Forelimb muscle (tissue), 1 donor: ENCODE measurements around the gene PSMB2. TPM values are rescaled to one million over a fixed set of nuclear protein-coding genes. Genes with fewer than 3 reads are reported as not detected.
"Not testable (repeated sequence)": the region's sequence is repeated elsewhere in the genome, so short reads cannot be mapped to it uniquely, and the experiment has no call there.

ENCODE experiments used
- DNase-seq: peaks from one replicate; pipeline ENCODE4 v3.0.0-alpha.2; 2013; ENCODE audit warnings: low read depth
- polyA plus RNA-seq: library from polyadenylated mRNA; unstranded; fragments of 120-200 nt; gene quantifications from one replicate; pipeline ENCODE4 v1.2.1, GENCODE V29; 2013; ENCODE audit not compliant: insufficient read length

PSMB2 gene
- polyA plus RNA-seq, 1 donor = 58.1 TPM

DNA sequence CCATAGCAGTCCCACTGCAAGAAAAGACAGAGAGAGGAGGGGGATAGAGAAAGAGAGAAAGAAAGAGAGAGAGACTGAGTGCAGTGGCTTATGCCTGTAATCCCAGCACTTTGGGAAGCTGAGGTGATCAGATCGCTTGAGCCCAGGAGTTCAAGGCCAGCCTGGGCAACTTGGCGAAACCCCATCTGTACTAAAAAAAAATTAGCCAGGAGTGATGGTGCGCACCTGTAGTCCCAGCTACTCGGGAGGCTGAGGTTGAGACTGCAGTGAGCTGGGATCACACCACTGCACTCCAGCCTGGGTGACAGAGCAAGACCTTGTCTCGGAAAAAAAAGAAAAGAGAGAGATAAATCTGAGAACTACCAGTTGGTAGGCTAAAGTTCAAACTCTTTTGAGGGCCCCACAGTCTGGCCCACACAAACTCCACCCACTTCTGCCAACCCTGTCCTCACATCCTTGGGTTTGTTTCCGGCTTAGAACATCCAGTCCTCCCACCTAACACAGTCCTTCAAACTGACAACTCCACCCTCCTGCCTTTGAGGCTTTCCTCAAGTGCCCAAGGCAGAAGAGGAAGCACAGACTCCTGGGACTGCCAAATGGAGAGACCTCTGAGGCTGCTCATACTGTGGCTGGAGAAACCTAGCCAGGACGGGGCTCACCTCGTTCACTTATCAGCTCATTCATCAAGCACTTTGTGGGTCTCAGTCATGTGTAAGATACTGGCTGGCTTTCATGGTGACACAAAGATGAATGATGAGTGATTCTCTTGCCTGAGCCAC, 48.1 kb downstream of the PSMB2 start:
- DNase-seq = no peak

DNA sequence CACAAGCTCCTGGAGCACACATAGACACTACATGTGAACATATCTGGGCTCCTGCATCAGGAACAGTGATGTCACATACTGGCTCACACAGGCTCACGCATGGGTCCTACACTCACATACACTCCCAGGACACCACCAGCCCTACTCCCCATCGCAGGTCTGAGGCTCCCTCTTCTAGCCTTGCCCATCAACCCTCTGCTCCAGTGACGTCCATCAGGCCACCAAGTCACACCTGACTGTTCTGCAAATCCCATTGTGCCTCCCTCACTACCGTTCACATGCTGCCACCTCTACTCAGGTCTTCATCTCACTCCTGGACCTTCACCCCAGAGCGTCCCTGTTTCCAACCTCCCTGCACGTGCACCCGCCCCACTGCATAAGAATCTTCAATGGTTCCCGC, 50.1 kb downstream of the PSMB2 start:
- no peak for DNase-seq

DNA sequence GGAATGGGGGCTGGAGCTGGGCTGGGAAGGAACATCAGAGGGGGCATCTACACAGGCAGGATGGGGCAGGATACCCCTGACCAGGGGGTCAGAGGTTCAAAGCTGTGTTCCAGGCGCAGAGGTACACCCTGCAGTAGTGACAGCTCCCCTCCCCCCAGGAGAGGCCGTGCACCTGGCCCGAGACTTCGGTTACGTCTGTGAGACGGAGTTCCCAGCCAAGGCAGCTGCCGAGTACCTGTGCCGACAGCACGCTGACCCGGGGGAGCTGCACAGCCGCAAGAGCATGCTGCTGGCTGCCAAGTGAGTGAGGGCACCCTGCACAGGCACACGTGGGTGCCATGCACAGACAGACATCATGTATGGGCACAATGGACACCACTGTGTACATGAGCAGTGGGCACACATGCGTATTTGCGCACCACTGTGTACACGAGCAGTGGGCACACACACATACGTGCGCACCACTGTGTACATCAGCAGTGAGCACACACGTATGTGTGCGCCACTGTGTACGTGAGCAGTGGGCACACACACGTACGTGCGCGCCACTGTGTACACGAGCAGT, 50.8 kb downstream of the PSMB2 start:
- no peak for DNase-seq

DNA sequence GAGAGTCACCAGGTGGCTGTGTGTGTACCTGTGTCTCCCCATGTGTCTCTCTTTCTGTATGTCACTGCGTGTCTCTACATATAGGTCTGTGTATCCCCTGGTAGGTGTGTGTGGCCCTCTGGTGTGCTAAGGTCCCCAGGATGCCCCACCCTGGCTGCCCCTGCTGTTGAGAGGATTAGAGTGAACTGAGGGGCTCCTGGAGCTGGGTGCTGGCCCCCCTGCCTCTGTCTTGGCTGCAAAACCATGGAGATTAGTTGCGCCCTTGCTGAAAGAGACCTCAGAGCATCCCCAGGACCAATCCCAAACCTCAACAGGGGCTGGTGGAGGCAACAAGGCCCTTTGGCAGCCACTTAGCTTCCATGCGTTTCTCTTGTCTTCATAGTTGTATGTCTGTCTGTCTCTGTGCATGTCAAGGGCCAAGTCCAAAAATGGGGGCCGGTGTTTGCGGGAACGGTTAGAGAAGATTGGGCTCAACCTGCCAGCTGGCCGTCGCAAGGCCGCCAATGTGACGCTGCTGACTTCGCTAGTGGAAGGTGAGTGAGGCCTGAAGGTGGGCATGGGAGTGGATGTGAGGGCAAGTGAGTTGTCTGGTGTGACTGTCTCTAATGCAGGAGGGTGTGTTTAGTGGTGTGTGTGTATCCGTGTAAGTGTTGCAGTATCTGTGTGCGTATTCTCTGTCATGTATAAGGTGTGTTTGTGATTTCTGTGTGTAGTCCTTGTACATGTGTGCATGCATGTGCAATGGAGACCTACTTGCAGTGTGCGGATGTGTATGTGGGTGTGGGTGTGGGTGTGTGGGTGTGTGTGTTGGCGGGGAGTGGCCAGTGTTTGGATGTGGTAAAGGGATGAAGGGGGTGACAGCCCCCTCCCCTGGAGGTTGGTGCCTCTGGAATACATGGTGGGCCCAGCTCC, 51.6 kb downstream of the PSMB2 start:
- DNase-seq = no peak

DNA sequence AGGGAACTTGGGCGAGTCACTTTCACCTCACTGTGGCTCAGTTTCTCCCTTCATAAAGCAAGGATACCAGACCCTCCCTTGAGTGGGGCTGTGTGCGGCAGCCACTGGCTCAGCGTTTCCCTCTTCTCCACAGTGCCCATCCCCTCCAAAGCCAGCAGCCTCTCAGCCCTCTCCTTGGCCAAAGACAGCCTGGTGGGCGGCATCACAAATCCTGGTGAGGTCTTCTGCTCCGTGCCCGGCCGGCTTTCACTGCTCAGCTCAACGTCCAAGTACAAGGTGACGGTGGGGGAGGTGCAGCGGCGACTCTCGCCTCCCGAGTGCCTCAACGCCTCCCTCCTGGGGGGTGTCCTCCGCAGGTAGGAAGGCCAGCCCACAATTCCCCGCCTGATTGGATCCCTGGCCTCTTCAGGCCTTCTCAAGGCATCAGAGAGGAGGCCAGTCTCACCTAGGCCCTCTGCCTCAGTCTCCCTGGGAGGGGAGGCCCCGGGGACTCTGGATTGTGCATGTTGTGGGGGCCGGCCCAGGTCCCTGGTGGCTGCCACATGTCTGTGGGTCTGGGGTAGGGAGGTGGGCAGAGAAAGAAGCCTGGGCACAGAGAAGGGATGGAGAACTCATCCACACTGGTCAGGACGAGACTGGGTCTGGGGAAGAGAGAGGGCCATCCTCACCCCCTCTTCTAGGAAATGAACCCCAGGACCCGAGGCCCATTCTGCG, 53.0 kb downstream of the PSMB2 start:
- DNase-seq = no peak

DNA sequence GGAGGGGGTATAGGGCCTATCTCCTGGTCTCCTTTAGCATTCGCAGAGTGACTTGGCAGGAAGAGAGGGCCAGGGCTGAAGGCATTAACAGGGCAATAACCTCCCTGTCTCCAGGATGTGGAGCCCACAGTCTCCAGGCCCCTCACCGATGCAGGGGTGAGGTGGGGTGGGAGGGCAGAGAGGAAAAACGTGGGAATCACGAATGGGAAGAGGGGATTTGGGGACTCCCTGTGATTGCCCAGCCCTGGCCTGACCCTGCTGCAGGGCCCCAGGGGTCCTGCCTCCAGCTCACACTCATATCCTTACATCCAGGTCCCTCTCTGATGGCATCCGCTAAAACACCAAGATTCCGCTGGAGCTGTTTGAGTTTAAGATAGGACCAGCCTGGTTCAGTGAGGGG, 53.6 kb downstream of the PSMB2 start:
- DNase-seq = no peak

DNA sequence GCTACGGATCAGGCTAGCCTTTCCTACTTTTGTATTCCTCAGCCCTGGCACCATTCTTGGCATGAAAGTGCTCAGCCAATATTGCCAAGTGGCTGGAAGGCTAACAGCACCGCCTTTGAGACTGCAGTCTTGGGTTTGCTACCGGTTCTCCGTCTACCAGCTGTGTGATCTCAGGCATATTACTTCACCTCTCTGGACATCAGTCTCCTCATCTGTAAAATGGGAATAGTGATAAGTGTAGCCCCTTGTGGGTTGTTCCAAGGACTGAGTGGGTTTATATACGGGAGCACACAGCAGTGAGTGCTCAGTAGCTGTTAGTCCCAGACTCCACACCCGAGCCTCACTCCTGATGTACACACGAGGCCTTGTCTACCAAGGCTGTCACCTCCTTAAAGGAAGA, 54.5 kb downstream of the PSMB2 start:
- DNase-seq = no peak

DNA sequence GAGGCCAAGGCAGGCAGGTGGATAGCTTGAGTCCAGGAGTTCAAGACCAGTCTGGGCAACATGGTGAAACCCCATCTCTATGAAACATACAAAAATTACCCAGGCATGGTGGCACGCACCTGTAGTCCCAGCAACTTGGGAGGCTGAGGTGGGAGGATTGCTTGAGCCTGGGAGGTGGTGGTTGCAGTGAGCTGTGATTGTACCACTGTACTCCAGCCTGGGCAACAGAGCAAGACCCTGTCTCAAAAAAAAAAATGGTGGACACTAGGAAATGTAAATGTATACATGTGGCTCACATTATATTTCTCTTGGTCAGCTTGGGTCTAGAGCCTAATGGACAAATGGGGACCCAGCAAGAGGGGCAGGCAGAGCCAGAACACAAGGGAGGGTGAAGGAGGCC, 55.5 kb downstream of the PSMB2 start:
- not testable (repeated sequence) for DNase-seq

DNA sequence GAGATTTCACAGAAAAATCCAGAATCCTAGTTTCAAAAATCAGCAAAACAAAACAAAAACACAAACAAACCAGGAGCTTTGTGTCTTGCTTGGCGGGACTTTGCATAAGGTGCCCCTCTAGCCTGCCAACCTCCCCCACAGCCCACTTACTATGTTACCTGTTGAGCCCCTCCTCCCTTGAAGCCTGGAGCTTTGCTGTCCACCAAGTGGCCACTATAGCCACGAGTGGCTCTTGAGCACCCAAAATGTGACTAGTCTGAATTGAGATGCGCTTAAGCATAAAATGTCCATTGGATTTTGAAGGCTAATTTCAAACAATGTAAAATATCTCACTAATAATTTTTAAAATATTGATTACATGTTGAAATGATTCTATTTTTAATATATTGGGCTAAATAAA, 56.0 kb downstream of the PSMB2 start:
- no peak for DNase-seq

DNA sequence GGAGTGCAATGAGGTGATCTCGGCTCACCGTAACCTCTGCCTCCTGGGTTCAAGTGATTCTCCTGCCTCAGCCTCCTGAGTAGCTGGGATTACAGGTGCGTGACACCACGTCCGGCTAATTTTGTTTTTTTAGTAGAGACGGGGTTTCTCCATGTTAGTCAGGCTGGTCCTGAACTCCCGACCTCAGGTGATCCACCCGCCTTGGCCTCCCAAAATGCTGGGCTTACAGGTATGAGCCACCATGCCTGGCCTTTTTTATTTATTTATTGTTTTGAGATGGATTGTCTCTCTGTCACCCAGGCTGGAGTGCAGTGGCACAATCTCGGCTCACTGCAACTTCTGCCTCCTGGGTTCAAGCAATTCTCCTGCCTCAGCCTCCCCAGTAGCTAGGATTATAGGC, 59.7 kb downstream of the PSMB2 start:
- not testable (repeated sequence) for DNase-seq

DNA sequence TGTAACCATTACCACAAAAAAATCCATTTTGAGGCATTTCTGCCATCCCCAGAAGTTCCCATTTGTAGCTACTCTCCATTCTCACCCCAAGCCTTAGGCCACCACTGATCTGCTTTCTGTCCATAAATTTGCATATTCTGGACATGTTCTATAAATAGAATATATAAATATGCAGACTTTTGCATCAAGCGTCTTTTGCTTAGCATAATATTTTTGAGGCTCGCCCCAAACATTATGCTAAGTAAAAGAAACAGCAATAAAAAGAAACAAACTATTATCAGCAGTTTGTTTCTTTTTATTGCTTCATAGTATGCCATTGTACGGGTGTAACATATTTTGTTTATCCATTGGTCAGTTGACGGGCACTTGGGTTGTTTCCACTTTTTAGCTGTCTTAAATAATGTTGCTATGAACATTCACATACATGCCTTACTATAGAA, 60.4 kb downstream of the PSMB2 start:
- DNase-seq = no peak

DNA sequence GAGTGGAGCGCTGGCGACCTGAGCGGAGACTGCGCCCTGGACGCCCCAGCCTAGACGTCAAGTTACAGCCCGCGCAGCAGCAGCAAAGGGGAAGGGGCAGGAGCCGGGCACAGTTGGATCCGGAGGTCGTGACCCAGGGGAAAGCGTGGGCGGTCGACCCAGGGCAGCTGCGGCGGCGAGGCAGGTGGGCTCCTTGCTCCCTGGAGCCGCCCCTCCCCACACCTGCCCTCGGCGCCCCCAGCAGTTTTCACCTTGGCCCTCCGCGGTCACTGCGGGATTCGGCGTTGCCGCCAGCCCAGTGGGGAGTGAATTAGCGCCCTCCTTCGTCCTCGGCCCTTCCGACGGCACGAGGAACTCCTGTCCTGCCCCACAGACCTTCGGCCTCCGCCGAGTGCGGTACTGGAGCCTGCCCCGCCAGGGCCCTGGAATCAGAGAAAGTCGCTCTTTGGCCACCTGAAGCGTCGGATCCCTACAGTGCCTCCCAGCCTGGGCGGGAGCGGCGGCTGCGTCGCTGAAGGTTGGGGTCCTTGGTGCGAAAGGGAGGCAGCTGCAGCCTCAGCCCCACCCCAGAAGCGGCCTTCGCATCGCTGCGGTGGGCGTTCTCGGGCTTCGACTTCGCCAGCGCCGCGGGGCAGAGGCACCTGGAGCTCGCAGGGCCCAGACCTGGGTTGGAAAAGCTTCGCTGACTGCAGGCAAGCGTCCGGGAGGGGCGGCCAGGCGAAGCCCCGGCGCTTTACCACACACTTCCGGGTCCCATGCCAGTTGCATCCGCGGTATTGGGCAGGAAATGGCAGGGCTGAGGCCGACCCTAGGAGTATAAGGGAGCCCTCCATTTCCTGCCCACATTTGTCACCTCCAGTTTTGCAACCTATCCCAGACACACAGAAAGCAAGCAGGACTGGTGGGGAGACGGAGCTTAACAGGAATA, 64.0 kb downstream of the PSMB2 start:
- no peak for DNase-seq

DNA sequence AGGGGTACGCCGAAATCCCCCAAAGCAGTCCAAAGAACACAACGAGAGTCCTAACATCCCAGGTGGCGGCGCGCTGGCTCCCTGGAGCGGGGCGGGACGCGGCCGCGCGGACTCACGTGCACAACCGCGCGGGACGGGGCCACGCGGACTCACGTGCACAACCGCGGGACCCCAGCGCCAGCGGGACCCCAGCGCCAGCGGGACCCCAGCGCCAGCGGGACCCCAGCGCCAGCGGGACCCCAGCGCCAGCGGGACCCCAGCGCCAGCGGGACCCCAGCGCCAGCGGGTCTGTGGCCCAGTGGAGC, 64.6 kb downstream of the PSMB2 start:
- not testable (repeated sequence) for DNase-seq

DNA sequence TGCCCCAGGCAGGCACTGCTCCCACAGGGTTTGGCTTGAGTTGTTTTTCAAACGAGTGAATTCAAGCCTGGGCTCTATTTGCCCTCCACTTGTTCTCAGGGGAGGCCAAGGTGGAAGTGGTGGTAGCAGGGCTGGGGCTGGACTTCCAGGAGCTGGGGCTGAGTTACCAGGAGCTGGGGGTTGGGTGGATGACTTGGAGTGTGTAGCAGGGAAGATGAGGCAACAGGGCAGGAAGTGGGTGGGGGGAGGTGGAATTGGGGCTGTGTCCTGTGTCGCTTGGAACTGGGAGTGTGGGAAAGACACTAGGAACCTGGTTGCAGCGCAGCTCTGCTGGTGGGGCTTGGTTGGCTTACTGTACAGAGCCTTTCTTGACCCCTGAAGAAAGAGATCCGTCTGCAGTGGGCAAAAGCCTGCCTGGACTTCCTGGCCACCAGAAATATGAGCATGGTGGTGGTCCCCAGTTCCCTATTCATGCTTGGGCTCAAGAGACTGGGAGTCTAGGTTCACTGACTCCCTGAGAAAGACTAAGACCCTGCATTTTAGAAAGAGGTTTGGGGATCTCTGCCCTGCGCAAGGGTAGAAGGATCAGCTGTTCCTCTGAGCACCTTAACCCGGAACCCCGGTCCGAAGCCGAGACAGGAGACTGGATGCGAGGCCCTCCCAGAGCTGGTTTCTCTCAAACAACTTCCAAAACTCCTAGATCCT, 65.1 kb downstream of the PSMB2 start:
- no peak for DNase-seq

DNA sequence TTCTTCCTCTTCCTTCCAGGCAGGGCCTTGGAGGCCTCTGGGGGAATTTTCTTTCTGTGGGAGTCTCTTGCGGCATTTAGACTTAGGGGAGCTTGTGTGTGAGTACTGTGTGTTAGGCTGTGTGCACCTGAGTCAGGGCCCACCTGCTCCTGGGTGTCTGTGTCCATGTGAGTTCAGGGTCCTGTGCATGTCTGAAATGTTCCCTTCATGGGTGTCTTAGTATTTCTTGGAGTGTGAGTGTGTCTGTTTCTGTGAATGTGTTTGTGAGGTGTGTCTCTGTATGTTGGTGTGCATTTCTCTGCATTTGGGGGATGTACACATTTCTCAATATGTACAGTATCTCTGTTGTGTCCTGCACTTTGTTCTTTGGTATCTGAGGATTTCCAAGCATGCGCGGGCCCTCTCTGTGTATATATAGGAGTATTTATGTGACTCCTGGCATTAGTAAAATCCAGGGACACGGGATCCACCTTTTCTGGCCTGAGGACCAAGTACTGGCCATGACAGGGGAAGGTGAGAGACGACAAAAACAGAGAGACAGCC, 65.8 kb downstream of the PSMB2 start:
- DNase-seq = no peak

DNA sequence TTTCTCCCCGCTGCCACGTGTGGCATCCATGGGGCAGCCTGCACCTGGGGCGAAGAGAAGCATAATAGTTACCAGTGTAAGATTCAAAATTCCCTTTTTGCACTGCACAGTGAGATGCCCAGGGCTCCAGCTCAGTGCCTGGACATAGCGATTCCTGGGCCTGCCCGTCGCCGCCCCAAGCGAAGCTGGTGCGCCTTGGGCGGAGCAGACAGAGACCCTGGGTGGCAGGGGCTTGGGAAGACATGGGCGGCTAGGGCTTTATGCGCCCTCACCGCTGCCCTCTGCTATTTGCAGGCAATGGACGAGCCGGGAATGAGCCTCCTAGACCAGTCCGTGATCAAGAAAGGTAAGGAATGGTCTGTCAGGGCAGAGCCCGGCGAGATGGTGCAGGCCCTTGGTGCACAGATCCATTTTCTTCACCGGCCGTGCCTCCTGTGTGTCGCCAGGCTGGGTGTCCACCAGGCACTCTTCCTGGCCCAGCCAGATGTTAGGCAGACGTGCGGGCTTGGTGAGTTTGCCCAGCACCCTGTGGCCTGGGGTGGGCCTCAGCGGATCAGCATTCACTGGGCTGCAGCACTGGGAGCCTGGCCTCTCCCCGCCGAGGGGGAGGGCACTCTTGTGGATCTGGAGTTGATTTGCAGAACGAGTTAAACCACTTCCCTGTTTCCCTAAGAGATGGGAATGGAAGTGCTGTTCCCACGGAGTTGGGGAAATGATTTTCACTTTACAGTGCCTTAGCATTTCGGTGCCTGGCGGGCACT, 66.5 kb downstream of the PSMB2 start:
- no peak for DNase-seq

DNA sequence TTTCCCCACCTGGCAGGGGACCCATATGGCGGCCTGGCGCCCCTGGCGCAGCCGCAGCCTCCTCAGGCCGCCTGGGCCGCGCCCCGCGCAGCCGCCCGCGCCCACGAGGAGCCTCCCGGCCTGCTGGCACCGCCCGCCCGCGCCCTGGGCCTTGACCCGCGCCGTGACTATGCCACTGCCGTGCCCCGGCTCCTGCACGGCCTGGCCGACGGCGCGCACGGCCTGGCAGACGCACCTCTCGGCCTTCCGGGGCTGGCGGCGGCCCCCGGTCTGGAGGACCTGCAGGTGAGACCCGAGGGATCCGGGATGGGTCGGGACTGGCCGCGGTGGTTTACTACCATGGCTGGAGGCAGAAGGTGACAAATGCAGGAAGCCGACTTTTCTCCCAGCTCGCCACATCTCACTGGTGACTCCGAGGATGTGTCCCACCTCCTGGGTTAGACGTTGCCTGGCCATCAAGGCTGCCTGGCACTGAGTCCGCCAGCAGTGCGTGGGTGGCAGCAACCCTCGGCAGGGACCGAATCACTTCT, 67.1 kb downstream of the PSMB2 start:
- DNase-seq = no peak

DNA sequence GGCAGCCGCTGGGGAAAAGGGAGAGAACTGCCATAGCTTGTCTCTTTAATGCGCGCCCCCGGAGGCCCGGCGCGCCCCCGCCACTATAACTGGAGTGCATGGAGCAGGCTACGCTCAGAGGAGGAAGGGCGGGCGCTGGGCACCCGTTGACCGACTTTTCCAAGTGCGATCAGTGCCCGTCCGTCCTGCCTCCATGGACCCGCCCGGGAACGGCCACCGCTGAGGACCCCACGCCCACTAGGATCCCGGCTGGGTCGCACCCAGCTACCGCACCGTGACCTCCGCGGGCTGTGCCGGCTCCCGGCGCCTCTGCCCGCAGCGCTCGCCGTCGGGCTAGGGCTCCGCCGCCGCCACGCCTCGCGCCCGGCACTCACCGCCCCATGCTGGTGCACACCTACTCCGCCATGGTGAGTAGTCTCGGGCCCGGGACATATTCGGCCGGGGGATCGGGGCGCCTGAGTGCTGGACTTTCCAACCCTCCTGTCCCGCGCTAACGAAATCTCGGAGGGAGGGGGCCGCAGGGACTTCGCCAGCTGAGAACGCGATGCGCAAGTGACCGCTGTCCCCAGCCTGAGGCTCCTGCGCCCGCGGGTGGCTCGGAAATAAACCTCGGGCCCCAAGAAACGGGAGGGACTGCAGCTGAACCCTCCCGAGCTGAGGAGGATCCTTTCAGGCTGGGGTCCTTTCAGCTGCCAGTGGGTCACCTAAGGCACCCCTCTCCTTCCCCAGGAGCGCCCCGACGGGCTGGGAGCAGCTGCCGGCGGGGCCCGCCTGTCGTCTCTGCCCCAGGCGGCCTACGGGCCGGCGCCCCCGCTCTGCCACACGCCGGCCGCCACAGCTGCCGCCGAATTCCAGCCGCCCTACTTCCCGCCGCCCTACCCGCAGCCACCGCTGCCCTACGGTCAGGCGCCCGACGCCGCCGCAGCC, 67.9 kb downstream of the PSMB2 start, which contains the start of gene TFAP2E:
TFAP2E (plus strand) TSS at position 117 of the 927 bp plus-strand sequence; CDS start at position 381, 264 bp downstream.
- no peak for DNase-seq
